Liver (tissue), 9 donors: Measurements from ENCODE around the gene CLEC5A. TPM values are rescaled to one million over a fixed set of nuclear protein-coding genes. Genes with fewer than 3 reads are reported as not detected.

ENCODE experiments used
- DNase-seq: peaks from one replicate; pipeline ENCODE4 v3.0.0-alpha.2; 2017; ENCODE audit warnings: low spot score
- H3K27ac ChIP-seq, 2 donors: one replicate each; pipeline ENCODE4 v1.7.0; 2013; ENCODE audit warnings: inconsistent platforms in 2 of 2, low read length in 2 of 2, control low read depth in 1 of 2, low read depth in 1 of 2, mild to moderate bottlenecking in 1 of 2
- H3K27me3 ChIP-seq, 4 donors: one replicate each; pipeline versions ENCODE4 v1.6.1 to v1.7.0; 2013; ENCODE audit warnings: low read length in 3 of 4, inconsistent platforms in 1 of 4, mild to moderate bottlenecking in 1 of 4, moderate library complexity in 1 of 4; ENCODE audit not compliant: control insufficient read depth in 4 of 4, insufficient read depth in 4 of 4
- H3K36me3 ChIP-seq, 4 donors: one replicate each; pipeline versions ENCODE4 v1.6.1 to v1.7.0; 2013; ENCODE audit warnings: low read length in 3 of 4, mild to moderate bottlenecking in 3 of 4, low read depth in 1 of 4, moderate library complexity in 1 of 4; ENCODE audit not compliant: control insufficient read depth in 4 of 4, insufficient read depth in 3 of 4
- H3K4me1 ChIP-seq, 4 donors: one replicate each; pipeline versions ENCODE4 v1.6.1 to v1.7.0; 2013; ENCODE audit warnings: low read length in 3 of 4, mild to moderate bottlenecking in 3 of 4, moderate library complexity in 1 of 4; ENCODE audit not compliant: control insufficient read depth in 4 of 4, insufficient read depth in 4 of 4
- H3K4me3 ChIP-seq, 3 donors: one replicate each; pipeline versions ENCODE4 v1.6.1 to v1.7.0; 2013; ENCODE audit warnings: low read length in 3 of 3, control low read depth in 1 of 3, low read depth in 1 of 3, mild to moderate bottlenecking in 1 of 3
- H3K9ac ChIP-seq, 2 donors: one replicate each; pipeline ENCODE4 v1.7.0; 2013; ENCODE audit warnings: low read length in 2 of 2, mild to moderate bottlenecking in 2 of 2, moderate library complexity in 2 of 2, control low read depth in 1 of 2, low read depth in 1 of 2
- H3K9me3 ChIP-seq, 4 donors: one replicate each; pipeline versions ENCODE4 v1.6.1 to v1.7.0; 2013; ENCODE audit warnings: low read length in 3 of 4; ENCODE audit not compliant: control insufficient read depth in 4 of 4
- ATF3 ChIP-seq: IDR thresholded peaks from 2 replicates; pipeline ENCODE4 v1.6.1; 2016; ENCODE audit warnings: antibody characterized with exemption
- CTCF ChIP-seq: fragments of 150-350 bp; IDR thresholded peaks from 2 replicates; pipeline ENCODE4 v1.5.1; 2017; ENCODE audit warnings: improper control_type of control experiment, low read depth, low read length; ENCODE audit not compliant: missing input control
- EGR1 ChIP-seq, 2 donors: IDR thresholded peaks; 2 replicates each; pipeline ENCODE4 v1.6.1; 2016 to 2018; ENCODE audit warnings: antibody characterized with exemption in 2 of 2, low read depth in 2 of 2
- FOXA1 ChIP-seq: IDR thresholded peaks from 2 replicates; pipeline ENCODE4 v1.6.1; 2016; ENCODE audit warnings: antibody characterized with exemption
- GABPA ChIP-seq, 2 donors: IDR thresholded peaks in 1 of 2; conservative IDR thresholded peaks in 1 of 2; 2 replicates each; pipeline ENCODE4 v1.6.1; 2016; ENCODE audit warnings: antibody characterized with exemption in 2 of 2, mild to moderate bottlenecking in 1 of 2, moderate library complexity in 1 of 2
- HNF4A ChIP-seq, 2 donors: conservative IDR thresholded peaks; 2 replicates each; pipeline ENCODE4 v1.6.1; 2016; ENCODE audit warnings: antibody characterized with exemption in 2 of 2, mild to moderate bottlenecking in 2 of 2
- HNF4G ChIP-seq: IDR thresholded peaks from 2 replicates; pipeline ENCODE4 v1.6.1; 2016; ENCODE audit warnings: antibody characterized with exemption
- JUND ChIP-seq, 2 donors: IDR thresholded peaks; 2 replicates each; pipeline ENCODE4 v1.6.1; 2016; ENCODE audit warnings: antibody characterized with exemption in 2 of 2
- MAX ChIP-seq: IDR thresholded peaks from 2 replicates; pipeline ENCODE4 v1.6.1; 2016; ENCODE audit warnings: antibody characterized with exemption
- RAD21 ChIP-seq, 2 donors: IDR thresholded peaks; 2 replicates each; pipeline ENCODE4 v1.6.1; 2016; ENCODE audit warnings: antibody characterized with exemption in 2 of 2, mild to moderate bottlenecking in 2 of 2
- REST ChIP-seq: IDR thresholded peaks from 2 replicates; pipeline ENCODE4 v1.6.1; 2016; ENCODE audit warnings: antibody characterized with exemption, mild to moderate bottlenecking
- RXRA ChIP-seq, 2 donors: IDR thresholded peaks; 2 replicates each; pipeline ENCODE4 v1.6.1; 2017 to 2018; ENCODE audit warnings: antibody characterized with exemption in 2 of 2, mild to moderate bottlenecking in 1 of 2
- SP1 ChIP-seq: IDR thresholded peaks from 2 replicates; pipeline ENCODE4 v1.6.1; 2018; ENCODE audit warnings: antibody characterized with exemption, mild to moderate bottlenecking
- TAF1 ChIP-seq: conservative IDR thresholded peaks from 2 replicates; pipeline ENCODE4 v1.6.1; 2016; ENCODE audit warnings: antibody characterized with exemption, mild to moderate bottlenecking
- YY1 ChIP-seq: IDR thresholded peaks from 2 replicates; pipeline ENCODE4 v1.6.1; 2016; ENCODE audit warnings: antibody characterized with exemption, mild to moderate bottlenecking
- ZBTB33 ChIP-seq: IDR thresholded peaks from 2 replicates; pipeline ENCODE4 v1.6.1; 2016; ENCODE audit warnings: antibody characterized with exemption
- WGBS: extraction: QIAGEN DNeasy Blood & Tissue Kit; methylation state at CpG from one replicate; pipeline ENCODE4 v1.1.7; 2013; 5-methylcytosine and 5-hydroxymethylcytosine counted together
- polyA plus RNA-seq, 2 donors: library from polyadenylated mRNA; stranded (reverse) in 1 of 2; unstranded in 1 of 2; fragments of 200-250 nt in 1 of 2; fragments of >200 nt in 1 of 2; fragmentation: Nextera tagmentation in 1 of 2; extraction: Ambion mirVana in 1 of 2; gene quantifications; one replicate each; pipeline versions ENCODE4 v1.2.1 to v1.2.3, GENCODE V29; 2013 to 2015
- total RNA-seq, 2 donors: library from RNA; depleted of rRNA; stranded (reverse); fragments of >200 nt; gene quantifications; one replicate each; pipeline ENCODE4 v1.2.3, GENCODE V29; 2014
- donor health status: healthy.
- donor health status: healthy.
- donor health status: healthy.
- donor health status: healthy.
- donor health status: healthy.

Gene CLEC5A
- total and polyA plus RNA-seq, 4 donors, result 0.10 to 2.9 (median 0.33) TPM

- Histone ChIP-seq H3K27me3 (no peaks in the 10 kb centered on the region), H3K4me3 (no peak overlapping the region), H3K27ac (no peak overlapping the region), H3K36me3 (no peaks in the 10 kb centered on the region), H3K9me3 (no peaks in the 10 kb centered on the region), H3K9ac (no peak overlapping the region), H3K4me1 (no peaks in the 10 kb centered on the region)
- no peak for TF ChIP-seq YY1
- TF ChIP-seq REST, result no peak
- TF ChIP-seq CTCF, result no peak
- no peak for TF ChIP-seq EGR1 (IDR thresholded peaks at IDR 0.05; ENCODE audit: low read depth in 2 of 2)
- TF ChIP-seq MAX, result no peak
- TF ChIP-seq TAF1, result no peak
- TF ChIP-seq SP1, result no peak
- TF ChIP-seq HNF4A (conservative IDR thresholded peaks at IDR 0.05), result no peak
- no peak for TF ChIP-seq RXRA (IDR thresholded peaks at IDR 0.05)
- TF ChIP-seq HNF4G, result no peak
- no peak for TF ChIP-seq GABPA (IDR thresholded peaks at IDR 0.05 in 1 of 2, conservative IDR thresholded peaks at IDR 0.05 in 1 of 2)
- no peak for TF ChIP-seq FOXA1
- TF ChIP-seq JUND (IDR thresholded peaks at IDR 0.05), result no peak
- no peak for DNase-seq
- 72% methylated on average over 1 of the region's 1 CpG for WGBS
Measured at GRCh38 chr7:141954334-141954733, 7.6 kb upstream of the CLEC5A start.

- 88% methylated on average over 1 of the region's 1 CpG for WGBS
- Histone ChIP-seq H3K4me1 (no peaks in the 10 kb centered on the region), H3K27ac (no peak overlapping the region), H3K4me3 (no peak overlapping the region), H3K9ac (no peak overlapping the region), H3K27me3 (no peaks in the 10 kb centered on the region), H3K36me3 (no peaks in the 10 kb centered on the region), H3K9me3 (no peaks in the 10 kb centered on the region)
- no peak for DNase-seq
- TF ChIP-seq ZBTB33, result no peak
- TF ChIP-seq RAD21 (IDR thresholded peaks at IDR 0.05), result no peak
- TF ChIP-seq ATF3, result no peak
- TF ChIP-seq FOXA1, result no peak
- no peak for TF ChIP-seq HNF4A (conservative IDR thresholded peaks at IDR 0.05)
- TF ChIP-seq REST, result no peak
Measured at GRCh38 chr7:141952461-141952860, 5.7 kb upstream of the CLEC5A start.
